Kidney capillary endothelial cell (primary cell): ENCODE results near the gene GNL2.

Experiments used
- DNase-seq: peaks from one replicate; pipeline ENCODE4 v3.0.0-alpha.2; 2018; ENCODE audit warnings: low spot score

The GNL2 gene

DNA sequence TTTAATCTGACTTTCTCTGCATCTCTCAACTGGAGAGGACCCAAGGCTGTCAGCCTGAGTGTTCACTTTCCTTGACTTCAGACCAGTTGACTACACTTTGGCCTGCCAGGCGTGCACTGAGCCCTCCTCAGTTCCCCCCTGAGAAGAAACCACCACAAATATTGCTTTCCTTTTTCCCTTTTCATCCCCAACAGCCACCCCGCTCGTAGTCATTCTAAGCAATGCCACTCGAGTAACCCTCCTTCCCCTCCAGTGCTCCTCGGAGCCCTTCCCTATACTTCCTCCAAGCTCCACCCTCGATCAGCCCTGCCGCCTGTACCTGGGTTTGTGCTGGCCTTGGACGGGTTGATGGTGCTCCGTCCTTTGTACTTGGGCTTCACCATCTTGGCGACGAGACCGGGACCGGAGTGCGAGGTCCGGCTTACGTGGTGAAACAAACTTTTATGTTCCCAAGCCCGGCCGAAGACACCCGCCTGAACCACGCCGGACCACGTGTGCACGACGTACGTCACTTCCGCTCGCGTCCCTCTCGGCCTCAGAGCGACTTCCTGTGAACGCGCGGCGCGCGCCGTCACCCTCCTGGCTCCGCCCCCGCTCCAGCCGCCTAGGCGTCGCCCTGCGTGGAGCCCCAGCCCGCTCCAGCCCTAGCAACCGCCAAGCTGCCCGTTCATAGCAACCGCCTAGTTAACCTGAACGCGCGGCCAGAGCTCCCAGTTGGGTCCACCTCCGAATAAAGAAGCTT is at the start of gene GNL2:
Gene GNL2, minus strand, starts transcription at position 498 of the 742 bp plus-strand sequence. Its CDS starts 115 bp downstream, at position 383.
- peak; percentile 94 for DNase-seq

- no peak for DNase-seq
These were observed 45.3 kb upstream of the GNL2 start for GRCh38 chr1:37641059-37641458.

GRCh38 chr1:37636435-37636834 is 40.7 kb upstream of the GNL2 start:
- no peak for DNase-seq

DNA sequence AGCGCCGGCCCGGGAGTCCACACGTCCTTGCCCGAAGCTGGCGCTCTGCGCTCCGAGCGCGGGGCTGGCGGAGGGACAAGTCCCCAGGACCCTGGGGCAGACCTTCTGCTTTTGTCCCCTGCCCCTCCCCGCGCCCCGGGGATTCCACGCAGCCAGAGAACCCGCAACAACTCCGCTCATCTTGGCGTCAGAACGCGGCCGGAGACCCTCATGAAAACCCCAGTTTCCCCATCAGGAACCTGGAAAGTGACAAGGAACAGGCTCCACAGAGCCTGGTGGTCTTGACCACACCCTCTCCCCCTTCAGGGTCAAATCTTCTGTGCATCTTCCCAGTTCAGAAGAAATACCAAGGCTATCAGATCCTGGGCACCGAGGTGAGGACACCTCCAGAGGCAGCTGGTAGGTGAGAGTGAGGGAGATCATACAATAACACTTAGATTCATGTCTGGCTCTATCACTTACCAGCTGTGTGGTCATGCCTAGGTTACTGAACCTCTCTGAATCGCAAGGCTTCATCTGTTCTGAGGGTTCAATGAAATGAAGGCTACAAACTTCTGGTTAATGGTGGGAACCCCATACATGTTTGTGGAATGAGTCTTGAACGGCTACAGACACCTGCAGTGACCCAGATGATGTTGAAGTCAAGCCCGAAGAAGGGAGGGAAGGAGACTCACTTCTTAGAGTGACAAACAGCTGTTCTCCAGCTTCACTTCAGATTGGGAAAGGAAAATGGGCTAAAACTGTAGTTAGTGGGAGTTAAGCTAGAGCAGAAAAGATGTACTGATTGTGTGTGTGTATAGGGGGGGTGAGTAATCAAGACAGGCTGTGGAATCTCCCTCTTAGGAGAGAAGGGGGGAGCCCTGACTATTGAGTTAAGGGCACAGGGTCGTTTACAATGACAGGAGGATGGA is 39.5 kb upstream of the GNL2 start:
- DNase-seq, result no peak

DNA sequence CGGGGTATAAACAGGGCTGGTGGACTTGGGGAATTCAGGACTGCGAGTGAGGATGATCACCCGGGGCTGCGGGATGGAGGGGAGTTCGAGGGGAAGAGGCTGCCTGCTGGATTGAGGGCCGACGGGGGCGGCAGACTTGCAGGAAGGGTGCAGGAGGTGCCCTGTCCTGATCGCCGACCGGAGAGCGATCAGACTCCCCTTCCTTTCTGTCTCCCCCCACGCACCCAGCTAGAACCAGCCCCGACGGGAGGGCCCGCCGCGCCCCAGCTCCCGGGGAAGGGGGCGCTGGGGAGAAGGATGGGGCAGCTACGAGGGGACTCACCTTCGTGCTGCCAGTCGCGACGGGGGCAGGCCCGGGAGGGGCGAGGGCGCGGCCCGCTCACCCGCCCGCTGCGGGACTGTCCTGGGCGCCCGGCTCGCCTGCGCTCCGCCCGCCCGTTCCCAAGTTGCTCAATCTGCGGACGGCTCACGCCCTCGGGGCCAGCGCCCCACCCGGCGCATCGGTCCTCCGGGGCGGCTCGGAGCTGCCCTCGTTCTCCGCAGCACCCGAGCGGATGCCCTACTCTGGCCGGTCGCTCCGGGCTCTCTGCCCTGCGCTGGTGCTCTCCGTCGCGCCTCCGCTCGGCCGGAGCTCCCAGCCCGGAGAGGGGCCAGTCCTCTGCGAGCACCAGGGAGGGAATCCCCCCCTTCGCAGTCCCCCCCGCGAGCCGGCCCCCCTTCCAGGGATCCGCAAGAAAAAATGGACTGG is 38.7 kb upstream of the GNL2 start, which contains the start of gene RSPO1:
Gene RSPO1, minus strand, starts transcription at position 649 of the 748 bp plus-strand sequence. CDS start 5,231 bp downstream, outside the sequence.
- no peak for DNase-seq

- DNase-seq, result no peak
These were observed 38.2 kb upstream of the GNL2 start for GRCh38 chr1:37633938-37634243.

DNA sequence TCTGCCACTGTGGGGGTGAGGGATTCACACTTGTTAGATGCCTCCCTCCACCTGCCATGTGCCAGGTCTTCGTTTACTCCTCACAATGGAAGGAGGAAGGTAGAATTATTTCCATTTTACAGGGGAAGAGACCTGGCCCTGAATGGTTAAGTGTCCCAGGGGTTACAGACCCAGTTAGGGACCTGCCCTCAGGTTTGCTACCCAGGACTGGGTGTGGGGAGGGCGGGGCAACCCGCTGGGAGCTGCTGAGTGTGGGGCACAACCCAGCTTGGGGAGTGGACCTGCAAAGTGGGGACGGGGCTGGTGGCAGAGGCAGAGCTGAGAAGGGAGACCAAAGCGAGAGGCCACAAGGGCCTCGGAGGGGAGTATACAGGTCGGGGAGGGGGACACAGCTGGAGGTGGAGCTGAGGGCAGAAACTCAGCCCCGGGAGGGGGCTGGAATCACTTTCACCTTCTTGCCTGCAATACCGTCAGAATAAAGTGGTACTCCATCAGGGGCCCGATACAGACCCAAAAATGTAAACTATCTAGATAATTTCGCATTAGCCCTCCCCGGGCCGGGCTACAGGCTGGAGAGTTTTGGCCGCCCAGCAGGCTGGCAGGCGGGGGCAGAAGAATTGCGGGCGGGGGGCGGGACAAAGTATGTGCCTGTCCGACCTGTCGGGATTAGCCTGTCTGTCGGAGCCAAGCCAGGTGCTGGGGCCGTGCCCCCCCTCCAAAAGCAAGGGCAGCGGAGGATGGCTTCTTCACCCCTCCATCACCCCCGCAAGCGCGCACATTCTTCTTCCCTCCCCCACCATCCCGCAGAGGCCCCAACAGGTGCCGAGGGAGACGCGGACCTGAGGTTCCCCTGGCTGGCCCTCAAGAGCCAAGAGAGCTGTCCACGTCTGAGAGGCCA is 37.6 kb upstream of the GNL2 start:
- DNase-seq, result no peak

DNA sequence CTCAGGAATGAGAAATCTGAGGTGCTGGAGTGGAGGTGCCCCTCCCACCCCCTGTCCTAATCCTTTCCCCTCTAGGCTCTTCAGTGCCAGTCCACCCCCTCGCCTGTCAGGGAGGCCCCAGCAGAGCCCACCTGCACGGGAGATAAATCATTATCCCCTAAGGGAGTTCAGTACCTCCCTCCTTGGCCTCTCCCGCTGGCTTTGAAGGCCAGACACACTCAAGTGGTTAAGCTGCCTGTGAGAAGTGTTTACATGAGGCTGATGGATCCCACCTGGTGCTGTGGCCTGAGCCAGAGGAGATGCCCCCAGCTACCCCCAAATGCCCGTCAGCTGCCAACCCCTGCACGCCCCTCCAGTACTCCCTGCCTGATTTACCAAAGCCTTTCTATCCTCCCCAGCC is 35.3 kb upstream of the GNL2 start:
- DNase-seq, result no peak

DNA sequence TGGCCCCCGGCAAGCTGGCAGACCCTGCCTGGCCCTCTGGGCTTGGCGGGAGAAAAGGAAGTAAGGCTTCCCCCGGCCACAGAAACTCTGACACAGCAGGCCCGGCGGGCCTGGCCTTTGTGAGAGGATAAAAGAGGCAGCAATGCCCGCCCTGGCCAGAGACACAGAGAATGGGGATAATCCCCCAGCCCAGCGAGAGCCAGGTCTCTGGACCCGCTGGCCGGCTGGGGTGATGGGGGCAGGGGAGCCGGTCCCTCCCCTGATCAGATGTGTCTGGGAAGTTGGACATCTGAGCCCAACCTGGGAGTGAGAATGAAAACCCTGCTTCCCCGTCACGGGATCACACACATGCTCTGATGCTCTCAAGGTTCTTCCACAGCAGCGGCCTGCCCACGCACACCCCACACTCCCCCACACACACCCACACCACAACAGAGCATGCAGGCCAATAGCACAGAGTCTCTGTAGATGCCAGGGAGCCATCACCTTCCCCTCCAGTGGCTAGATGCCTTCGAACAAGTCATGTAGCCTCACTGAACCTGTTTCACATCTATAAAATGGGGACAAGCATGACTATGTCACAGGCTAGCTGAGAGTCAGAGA is 34.8 kb upstream of the GNL2 start:
- DNase-seq, result no peak

- no peak for DNase-seq
These were observed 34.1 kb upstream of the GNL2 start for GRCh38 chr1:37629726-37630425.

GRCh38 chr1:37629008-37629407 is 33.3 kb upstream of the GNL2 start:
- no peak for DNase-seq

DNA sequence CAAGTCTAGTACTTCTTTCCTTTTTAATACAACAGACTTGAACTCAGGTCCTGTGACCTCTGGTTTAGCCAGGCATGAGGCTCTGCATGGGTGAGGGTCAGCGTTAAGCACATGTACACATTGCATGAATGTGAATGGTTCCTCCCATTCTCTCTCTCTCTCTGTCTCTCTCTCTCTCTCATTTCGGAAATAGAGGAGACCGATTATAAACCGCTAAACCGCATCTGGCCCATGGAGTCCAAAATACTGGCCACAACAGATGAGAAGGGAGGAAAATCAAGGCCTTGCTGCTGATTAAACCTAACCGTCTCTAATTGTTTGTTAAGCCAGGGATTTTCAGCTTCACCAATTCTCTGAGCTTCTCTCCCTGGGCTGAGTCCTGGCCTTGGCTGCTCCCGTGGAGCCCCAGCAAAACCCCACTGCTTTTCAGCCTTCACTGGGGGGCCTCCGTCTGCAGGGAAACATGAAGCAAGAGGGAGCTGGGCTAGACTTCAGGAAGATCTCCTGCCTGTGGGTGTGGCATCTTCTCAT is 32.4 kb upstream of the GNL2 start:
- no peak for DNase-seq

- DNase-seq, result no peak
These were observed 26.4 kb upstream of the GNL2 start for GRCh38 chr1:37622131-37622530.

DNA sequence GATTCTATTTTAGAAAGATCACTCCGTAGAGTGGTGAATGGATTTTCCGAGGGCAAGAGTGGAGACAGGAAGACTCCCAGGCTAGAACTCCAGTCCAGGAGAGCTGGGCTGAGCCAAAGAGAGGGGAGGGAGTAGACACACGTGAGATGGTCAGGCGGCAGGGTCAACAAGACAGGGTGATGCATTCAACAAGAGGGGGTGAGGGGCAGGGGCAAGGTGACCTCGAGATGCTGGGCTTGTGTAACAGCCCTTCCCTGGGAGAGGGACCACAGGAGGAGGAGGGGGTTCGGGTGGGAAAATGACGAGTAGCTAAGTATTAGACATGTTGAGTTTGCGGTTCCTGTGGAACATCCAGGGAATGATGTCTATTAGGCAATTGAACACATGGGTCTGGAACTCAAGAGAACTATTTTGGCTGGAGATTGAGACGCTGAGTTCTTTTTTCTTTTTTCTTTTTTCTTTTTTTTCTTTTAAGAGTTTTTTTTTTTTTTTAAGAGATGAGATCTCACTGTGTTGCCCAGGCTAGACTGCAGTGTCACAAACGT is 25.7 kb upstream of the GNL2 start:
- no peak for DNase-seq

DNA sequence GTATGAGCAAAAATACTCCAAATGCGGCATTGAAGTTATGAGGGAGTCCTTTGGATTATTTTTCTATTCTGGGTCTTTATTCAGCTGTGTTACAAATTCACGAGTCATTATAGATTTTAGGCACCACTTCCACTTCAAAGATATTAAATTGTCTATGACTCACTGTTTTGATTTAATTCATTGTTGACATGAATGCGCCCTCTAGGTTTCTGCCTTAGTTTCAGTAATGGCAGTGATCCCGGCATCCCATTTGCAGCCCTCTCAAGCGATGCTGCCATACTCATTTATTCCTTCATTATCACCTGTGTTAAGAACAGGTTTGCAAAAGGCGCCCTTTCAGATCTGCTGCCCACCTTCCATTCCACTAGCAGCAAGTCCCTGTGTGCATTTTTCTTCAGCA is 25.0 kb upstream of the GNL2 start:
- DNase-seq, result no peak

- no peak for DNase-seq
These were observed 20.6 kb upstream of the GNL2 start for GRCh38 chr1:37616330-37616729.

DNA sequence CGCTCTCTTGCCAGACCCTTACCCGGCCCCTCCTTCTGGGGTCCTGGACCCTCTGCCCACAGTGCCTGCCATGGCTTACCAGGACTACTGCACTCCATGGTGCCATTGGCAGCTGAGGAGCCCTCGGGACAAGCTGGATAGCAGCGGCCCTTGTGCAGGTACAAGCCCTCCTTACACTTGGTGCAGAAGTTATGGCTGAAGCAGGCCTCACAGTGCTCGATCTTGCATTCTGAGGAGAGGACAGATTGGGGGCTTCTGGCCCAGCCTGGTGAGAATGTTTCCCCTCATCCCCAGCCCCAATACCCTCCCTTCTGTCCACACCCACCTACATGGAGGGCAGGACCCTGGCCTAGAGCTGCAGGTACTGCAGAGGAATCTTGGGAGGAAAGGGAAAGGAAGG is 18.4 kb upstream of the GNL2 start:
- no peak for DNase-seq

- DNase-seq, result no peak
These were observed 16.4 kb upstream of the GNL2 start for GRCh38 chr1:37612186-37612585.

DNA sequence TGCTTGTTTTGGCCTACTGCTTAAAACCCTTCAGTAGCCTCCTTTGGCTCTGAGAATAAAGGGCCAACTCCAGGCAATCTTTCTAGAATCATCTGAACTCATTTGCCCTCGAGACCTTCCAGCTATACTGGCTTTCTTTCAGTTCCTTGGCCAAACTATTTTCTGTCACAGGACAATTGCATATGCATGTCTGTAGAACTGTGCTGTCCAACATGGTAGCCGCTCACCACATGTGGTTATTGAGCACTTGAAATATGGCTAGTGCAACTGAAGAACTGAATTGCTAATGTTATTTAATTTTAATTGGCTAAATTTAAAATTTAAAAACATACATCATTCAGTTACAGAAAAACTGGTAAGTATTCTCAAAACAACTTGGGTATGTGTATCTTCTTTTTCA is 14.3 kb upstream of the GNL2 start:
- DNase-seq, result no peak

DNA sequence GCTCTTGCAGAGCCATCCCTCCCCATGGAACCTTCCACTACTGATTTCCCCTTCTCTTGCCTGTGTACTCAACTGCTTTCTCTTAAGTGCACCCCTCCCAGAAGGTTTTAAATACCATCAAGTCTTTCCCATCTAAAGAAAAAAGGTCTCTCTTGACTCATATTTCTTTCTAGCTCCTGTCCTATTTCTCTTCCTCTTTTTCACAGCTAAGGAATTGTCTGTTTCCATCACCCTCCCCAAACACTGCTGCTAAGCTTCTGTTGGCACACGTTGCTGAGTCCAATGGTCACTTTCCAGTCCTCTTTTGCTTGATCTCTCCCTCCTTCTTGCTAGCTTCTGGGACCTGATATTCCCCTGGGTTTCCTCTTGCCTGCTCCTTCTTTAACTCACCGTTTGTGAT is 13.3 kb upstream of the GNL2 start:
- no peak for DNase-seq
